ENCODE results near the gene ACBD7.

The ACBD7 gene

GRCh38 chr10:15060638-15061037, 27.9 kb downstream of the ACBD7 start:
- no peak overlapping the region for H3K4me3 ChIP-seq (ENCODE audit: low read depth, low read length)
- ChIA-PET POLR2A (no interaction called here), CTCF (no interaction called here)
- TF ChIP-seq CTCF (IDR thresholded peaks at IDR 0.05; ENCODE audit: insufficient read depth, low read length, missing control alignments): no peak
- no peak for DNase-seq (ENCODE audit: low read depth, low spot score)

- no peak for DNase-seq (ENCODE audit: low read depth, low spot score)
- POLR2A ChIA-PET: no interaction called here
- H3K4me3 ChIP-seq (ENCODE audit: low read depth, low read length): no peak overlapping the region
- TF ChIP-seq CTCF (IDR thresholded peaks at IDR 0.05; ENCODE audit: insufficient read depth, low read length, missing control alignments): no peak
- CTCF ChIA-PET: no interaction called here
These were observed 28.7 kb downstream of the ACBD7 start for GRCh38 chr10:15059914-15060313.

GRCh38 chr10:15058689-15059088, 29.9 kb downstream of the ACBD7 start:
- no peak for TF ChIP-seq CTCF (IDR thresholded peaks at IDR 0.05; ENCODE audit: insufficient read depth, low read length, missing control alignments)
- H3K4me3 ChIP-seq (ENCODE audit: low read depth, low read length): no peak overlapping the region
- DNase-seq (ENCODE audit: low read depth, low spot score): no peak
- ChIA-PET POLR2A (no interaction called here), CTCF (no interaction called here)

- POLR2A ChIA-PET: no interaction called here
- H3K4me3 ChIP-seq (ENCODE audit: low read depth, low read length): no peak overlapping the region
- no peak for DNase-seq (ENCODE audit: low read depth, low spot score)
- CTCF ChIA-PET: no interaction called here
- TF ChIP-seq CTCF (IDR thresholded peaks at IDR 0.05; ENCODE audit: insufficient read depth, low read length, missing control alignments): no peak
These were observed 35.5 kb downstream of the ACBD7 start for GRCh38 chr10:15053061-15053460.

GRCh38 chr10:15052121-15052520, 36.5 kb downstream of the ACBD7 start:
- ChIA-PET POLR2A (no interaction called here), CTCF (no interaction called here)
- no peak for DNase-seq (ENCODE audit: low read depth, low spot score)
- H3K4me3 ChIP-seq (ENCODE audit: low read depth, low read length): no peak overlapping the region
- no peak for TF ChIP-seq CTCF (IDR thresholded peaks at IDR 0.05; ENCODE audit: insufficient read depth, low read length, missing control alignments)

- no peak for DNase-seq (ENCODE audit: low read depth, low spot score)
- no peak for TF ChIP-seq CTCF (IDR thresholded peaks at IDR 0.05; ENCODE audit: insufficient read depth, low read length, missing control alignments)
- ChIA-PET CTCF (no interaction called here), POLR2A (no interaction called here)
- no peak overlapping the region for H3K4me3 ChIP-seq (ENCODE audit: low read depth, low read length)
These were observed 39.0 kb downstream of the ACBD7 start for GRCh38 chr10:15049533-15049932.

Measured in AG04449 (cell line).